Endothelial cell of umbilical vein (primary cell): ENCODE results near the gene RAB3C. TPM values are rescaled to one million over a fixed set of nuclear protein-coding genes. Genes with fewer than 3 reads are reported as not detected.

ENCODE experiments used
- BruUV-seq: library from RNA; stranded (reverse); fragments of 400-500 nt; replicated peaks from 2 replicates; lab custom pipeline; 2021; lab: Mats Ljungman, UMichigan
- CTCF ChIA-PET: fragments of 300-600, 350-600 bp; sonication (Branson Sonifier 250); formaldehyde crosslinking; loops from one replicate; lab custom pipeline; 2021; ENCODE audit warnings: antibody characterized with exemption, inconsistent platforms; lab: Charles Lee
- POLR2A ChIA-PET: fragments of 300-600, 350-600 bp; sonication (Branson Sonifier 250); formaldehyde crosslinking; loops from one replicate; lab custom pipeline; 2021; ENCODE audit warnings: antibody characterized with exemption, inconsistent platforms; lab: Charles Lee
- DNase-seq: peaks from one replicate; pipeline ENCODE4 v3.0.0-alpha.2; 2011; ENCODE audit warnings: low read depth, low spot score
- FAIRE-seq: peaks from 2 replicates; lab custom pipeline; 2011; peaks lifted over from hg19 to GRCh38; lab: Jason Lieb, UNC
- H2AFZ ChIP-seq: 2 replicates; pipeline ENCODE4 v1.6.0; 2012; ENCODE audit warnings: low read depth, low read length, control low read depth, inconsistent platforms
- H3K27ac ChIP-seq: 2 replicates; pipeline ENCODE4 v1.5.1; 2011; ENCODE audit warnings: low read depth, mild to moderate bottlenecking, control low read depth, low read length, moderate library complexity; ENCODE audit not compliant: insufficient read depth
- H3K27me3 ChIP-seq, 2 experiments: 2 replicates each; pipeline versions ENCODE4 v1.6.0 to v1.6.1; 2011; ENCODE audit warnings: low read length in 2 of 2, mixed read lengths in 1 of 2; ENCODE audit not compliant: control insufficient read depth in 2 of 2, insufficient read depth in 2 of 2
- H3K36me3 ChIP-seq, 2 experiments: 2 replicates in 1 of 2; 3 replicates in 1 of 2; pipeline ENCODE4 v1.5.1; 2011; ENCODE audit warnings: low read length in 2 of 2, mild to moderate bottlenecking in 1 of 2, moderate library complexity in 1 of 2; ENCODE audit not compliant: control insufficient read depth in 2 of 2, insufficient read depth in 2 of 2; ENCODE audit errors: extremely low read depth in 1 of 2
- H3K4me1 ChIP-seq: 3 replicates; pipeline ENCODE4 v1.5.1; 2011; ENCODE audit warnings: mild to moderate bottlenecking, low read length; ENCODE audit not compliant: control insufficient read depth, insufficient read depth; ENCODE audit errors: extremely low read depth
- H3K4me2 ChIP-seq: 2 replicates; pipeline ENCODE4 v1.6.1; 2011; ENCODE audit warnings: low read length, control low read depth, mixed read lengths; ENCODE audit not compliant: insufficient read depth
- H3K4me3 ChIP-seq, 3 experiments: fragments of 200-600 bp in 1 of 3; sonication (generic), shearing (Covaris generic) in 1 of 3; replicated peaks in 1 of 3; 2 replicates each; pipeline ENCODE4 v1.5.1; 2011 to 2016; ENCODE audit warnings: control low read depth in 3 of 3, low read length in 3 of 3, mild to moderate bottlenecking in 2 of 3, inconsistent platforms in 1 of 3, low read depth in 1 of 3, moderate library complexity in 1 of 3; ENCODE audit not compliant: insufficient read depth in 1 of 3
- H3K79me2 ChIP-seq: 2 replicates; pipeline ENCODE4 v1.6.0; 2012; ENCODE audit warnings: low read length, inconsistent platforms; ENCODE audit not compliant: control insufficient read depth, insufficient read depth
- H3K9ac ChIP-seq: replicated peaks from 2 replicates; pipeline ENCODE3; 2011; ENCODE audit warnings: low read length, control low read depth; ENCODE audit not compliant: insufficient read depth; ENCODE audit errors: extremely low read depth
- H3K9me1 ChIP-seq: replicated peaks from 3 replicates; pipeline ENCODE4 v1.6.0; 2011; ENCODE audit warnings: mild to moderate bottlenecking, low read length; ENCODE audit not compliant: control insufficient read depth, insufficient read depth; ENCODE audit errors: extremely low read depth
- H3K9me3 ChIP-seq: replicated peaks from 2 replicates; pipeline ENCODE4 v1.5.1; 2012; ENCODE audit warnings: low read length, inconsistent platforms; ENCODE audit not compliant: control insufficient read depth, insufficient read depth
- H4K20me1 ChIP-seq: replicated peaks from 2 replicates; pipeline ENCODE3; 2011; ENCODE audit warnings: mild to moderate bottlenecking, low read length; ENCODE audit not compliant: control insufficient read depth, insufficient read depth; ENCODE audit errors: extremely low read depth
- EZH2 ChIP-seq: IDR thresholded peaks from 2 replicates; pipeline ENCODE4 v1.6.1; 2012; ENCODE audit warnings: borderline replicate concordance, low read depth, mild to moderate bottlenecking, moderate library complexity, low read length, inconsistent platforms; ENCODE audit not compliant: severe bottlenecking
- FOS ChIP-seq: IDR thresholded peaks from 2 replicates; pipeline ENCODE4 v1.6.1; 2011; ENCODE audit warnings: mild to moderate bottlenecking, low read length, moderate library complexity, borderline replicate concordance; ENCODE audit not compliant: insufficient read depth
- GATA2 ChIP-seq: IDR thresholded peaks from 2 replicates; pipeline ENCODE4 v1.7.0; 2011; ENCODE audit warnings: low read depth, mild to moderate bottlenecking, moderate library complexity, mixed read lengths, low read length; ENCODE audit not compliant: insufficient read length, insufficient read depth
- JUN ChIP-seq: IDR thresholded peaks from 2 replicates; pipeline ENCODE4 v1.6.1; 2011; ENCODE audit warnings: borderline replicate concordance, low read depth; ENCODE audit not compliant: insufficient read length, insufficient read depth
- MYC ChIP-seq: IDR thresholded peaks from one replicate; pipeline ENCODE4 v1.6.1; 2011; ENCODE audit warnings: mild to moderate bottlenecking, low read depth, low read length
- POLR2A ChIP-seq: IDR thresholded peaks from 2 replicates; pipeline ENCODE4 v1.6.1; 2012; ENCODE audit warnings: low read depth, mild to moderate bottlenecking, control low read depth, low read length
- POLR2AphosphoS5 ChIP-seq: IDR thresholded peaks from 2 replicates; pipeline ENCODE4 v1.6.1; 2012; ENCODE audit warnings: low read depth, mild to moderate bottlenecking, control low read depth, low read length, moderate library complexity; ENCODE audit not compliant: insufficient read depth
- dilution Hi-C: fragments of 300-500 bp; cut with MboI; formaldehyde crosslinking; loops from one replicate; pipeline ENCODE4 v1.15.0; 2019; ENCODE audit warnings: low sequenced_read_pairs; ENCODE audit not compliant: extremely low pct_ligation_motif_present
- intact Hi-C: fragments of 100-400 bp; cut with micrococcal nuclease; formaldehyde crosslinking; loops from one replicate; pipeline ENCODE4 v1.10.0; 2022
- polyA plus RNA-seq, 4 experiments: library from polyadenylated mRNA; depleted of rRNA in 3 of 4; stranded (reverse) in 3 of 4; unstranded in 1 of 4; fragments of >200 nt; gene quantifications; 2 replicates each; pipeline versions ENCODE4 v1.2.1 to v1.2.3, GENCODE V29; 2011 to 2012; ENCODE audit warnings: missing spikeins in 1 of 4
- total RNA-seq: library from RNA; stranded (reverse); gene quantifications from 2 replicates; pipeline ENCODE4 v1.2.3, GENCODE V29; 2021
- TF ChIP-seq, protein P1 (sequence below): IDR thresholded peaks from 2 replicates; pipeline ENCODE4 v1.6.1; 2011; ENCODE audit not compliant: insufficient read depth, insufficient read length
- TF ChIP-seq, protein P2 (sequence below), 2 donors: IDR thresholded peaks; 1 replicate in 1 of 2; 2 replicates in 1 of 2; pipeline ENCODE4 v1.5.1; 2011; ENCODE audit warnings: low read length in 2 of 2, mild to moderate bottlenecking in 2 of 2, moderate library complexity in 2 of 2, control low read depth in 1 of 2, inconsistent platforms in 1 of 2, low read depth in 1 of 2; ENCODE audit not compliant: insufficient read depth in 1 of 2; ENCODE audit errors: extremely low read depth in 1 of 2

The RAB3C gene
- total and polyA plus RNA-seq, 2 donors (not counting 3 experiments of a cell fraction or from before 2014, with no cell fraction given): 0.04 to 0.66 TPM

DNA sequence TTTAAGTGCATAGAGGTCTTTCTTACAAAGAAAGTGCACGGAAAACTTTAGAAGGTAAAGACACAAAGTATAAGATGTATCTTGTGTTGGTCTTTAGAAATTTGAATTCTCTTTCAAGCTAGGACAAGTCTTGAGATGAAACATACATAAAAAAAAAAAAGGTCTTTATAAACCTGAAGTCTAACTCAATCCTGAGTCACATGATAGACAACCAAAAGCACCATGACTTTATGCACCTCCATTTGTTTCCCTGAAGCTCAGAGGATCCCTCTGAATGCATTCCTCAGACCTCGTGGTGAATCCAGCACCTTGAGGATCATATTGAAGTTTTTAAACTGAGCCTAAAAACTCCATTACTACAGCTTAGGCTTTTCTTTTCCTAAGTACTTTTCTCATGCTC lies 91.8 kb downstream of the RAB3C start:
- TF ChIP-seq POLR2AphosphoS5 (no peak), MYC (no peak), JUN (no peak)
- Histone ChIP-seq H3K36me3 (no peaks in the 10 kb centered on the region), H3K4me3 (no peak overlapping the region), H4K20me1 (no peaks in the 10 kb centered on the region), H3K9ac (no peak overlapping the region), H3K4me2 (no peak overlapping the region), H3K27me3 (no peaks in the 10 kb centered on the region), H3K4me1 (peaks cover 54% of the 10 kb centered on the region), H3K27ac (no peak overlapping the region), H3K79me2 (no peaks in the 10 kb centered on the region), H2AFZ (no peak overlapping the region), H3K9me3 (no peaks in the 10 kb centered on the region), H3K9me1 (no peaks in the 10 kb centered on the region)
- FAIRE-seq (no peak), DNase-seq (no peak)
- POLR2A ChIA-PET: interaction anchor here (0.5 kb wide), 1 partner anchor 130 kb away, joined by 5 read pairs; no protein-coding TSS in a partner anchor
- CTCF ChIA-PET: interaction anchor here (1.1 kb wide), 1 partner anchor 176 kb away, joined by 3 read pairs; no protein-coding TSS in a partner anchor
- dilution Hi-C loops: no loop called here
- no TSS peak for BruUV-seq
- intact Hi-C loops: no loop called here

DNA sequence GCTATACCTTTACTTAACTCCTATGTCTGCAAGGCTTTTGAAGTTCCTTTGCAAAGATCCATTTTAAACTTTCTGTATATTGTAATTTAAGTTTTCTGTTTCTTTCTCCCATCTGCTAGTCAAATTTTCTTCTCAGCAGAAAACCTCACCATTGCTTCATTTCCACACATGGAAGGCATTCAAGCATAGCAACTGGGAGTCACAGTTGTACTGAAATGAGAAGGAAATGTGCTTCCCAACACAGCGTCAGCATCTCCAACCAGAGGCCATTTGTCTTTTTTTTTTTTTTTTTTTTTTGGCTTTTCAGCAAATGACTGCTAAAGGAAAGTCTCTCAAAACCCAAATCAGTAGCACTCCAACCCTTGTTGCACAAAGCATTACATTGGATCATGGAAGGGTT lies 92.5 kb downstream of the RAB3C start:
- H3K9me1 ChIP-seq: no peaks in the 10 kb centered on the region
- dilution Hi-C loops (no loop called here), intact Hi-C loops (no loop called here)
- no peak overlapping the region for H3K27ac ChIP-seq
- peaks cover 54% of the 10 kb centered on the region for H3K4me1 ChIP-seq
- no peaks in the 10 kb centered on the region for H3K9me3 ChIP-seq
- no TSS peak for BruUV-seq
- no peak overlapping the region for H3K9ac ChIP-seq
- H3K4me3 ChIP-seq: no peak overlapping the region
- ChIA-PET POLR2A (no interaction called here), CTCF (no interaction called here)
- no peak overlapping the region for H2AFZ ChIP-seq
- H3K36me3 ChIP-seq: no peaks in the 10 kb centered on the region
- DNase-seq (no peak), FAIRE-seq (no peak)
- H3K27me3 ChIP-seq: no peaks in the 10 kb centered on the region
- H3K79me2 ChIP-seq: no peaks in the 10 kb centered on the region
- no peaks in the 10 kb centered on the region for H4K20me1 ChIP-seq
- H3K4me2 ChIP-seq: no peak overlapping the region
- TF ChIP-seq, protein P1, sequence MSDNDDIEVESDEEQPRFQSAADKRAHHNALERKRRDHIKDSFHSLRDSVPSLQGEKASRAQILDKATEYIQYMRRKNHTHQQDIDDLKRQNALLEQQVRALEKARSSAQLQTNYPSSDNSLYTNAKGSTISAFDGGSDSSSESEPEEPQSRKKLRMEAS: no peak
- TF ChIP-seq EZH2: no peak
- TF ChIP-seq GATA2: no peak
- no peak for TF ChIP-seq POLR2A
- TF ChIP-seq POLR2AphosphoS5: no peak
- TF ChIP-seq JUN: no peak
- no peak for TF ChIP-seq MYC
- TF ChIP-seq, protein P2, sequence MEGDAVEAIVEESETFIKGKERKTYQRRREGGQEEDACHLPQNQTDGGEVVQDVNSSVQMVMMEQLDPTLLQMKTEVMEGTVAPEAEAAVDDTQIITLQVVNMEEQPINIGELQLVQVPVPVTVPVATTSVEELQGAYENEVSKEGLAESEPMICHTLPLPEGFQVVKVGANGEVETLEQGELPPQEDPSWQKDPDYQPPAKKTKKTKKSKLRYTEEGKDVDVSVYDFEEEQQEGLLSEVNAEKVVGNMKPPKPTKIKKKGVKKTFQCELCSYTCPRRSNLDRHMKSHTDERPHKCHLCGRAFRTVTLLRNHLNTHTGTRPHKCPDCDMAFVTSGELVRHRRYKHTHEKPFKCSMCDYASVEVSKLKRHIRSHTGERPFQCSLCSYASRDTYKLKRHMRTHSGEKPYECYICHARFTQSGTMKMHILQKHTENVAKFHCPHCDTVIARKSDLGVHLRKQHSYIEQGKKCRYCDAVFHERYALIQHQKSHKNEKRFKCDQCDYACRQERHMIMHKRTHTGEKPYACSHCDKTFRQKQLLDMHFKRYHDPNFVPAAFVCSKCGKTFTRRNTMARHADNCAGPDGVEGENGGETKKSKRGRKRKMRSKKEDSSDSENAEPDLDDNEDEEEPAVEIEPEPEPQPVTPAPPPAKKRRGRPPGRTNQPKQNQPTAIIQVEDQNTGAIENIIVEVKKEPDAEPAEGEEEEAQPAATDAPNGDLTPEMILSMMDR (IDR thresholded peaks at IDR 0.05; ENCODE audit: extremely low read depth in 1 of 2, insufficient read depth in 1 of 2, low read depth in 1 of 2, low read length in 2 of 2): no peak
- TF ChIP-seq FOS: no peak
